ENCODE results near the gene CES5A.

GRCh38 chr16:55909876-55910275 lies 34.7 kb upstream of the CES5A start:
- TF ChIP-seq EZH2phosphoT487 (conservative IDR thresholded peaks at IDR 0.05; ENCODE audit: low read length) (no peak), CTCF (IDR thresholded peaks at IDR 0.05; ENCODE audit: insufficient read depth, low read length, poor library complexity, severe bottlenecking) (no peak)
